Common myeloid progenitor, CD34-positive (primary cell): Measurements from ENCODE around the gene TSPAN3.

ENCODE experiments used
- CTCF ChIA-PET: fragments of 350-600 bp; sonication (Branson Sonifier 250); formaldehyde crosslinking; loops from one replicate; lab custom pipeline; 2021; ENCODE audit warnings: antibody characterized with exemption; lab: Charles Lee
- POLR2A ChIA-PET: fragments of 350-600 bp; sonication (Branson Sonifier 250); formaldehyde crosslinking; loops from one replicate; lab custom pipeline; 2021; ENCODE audit warnings: antibody characterized with exemption; lab: Charles Lee
- DNase-seq, 3 donors: peaks; one replicate each; pipeline versions ENCODE4 v3.0.0 to v3.0.0-alpha.2; 2013
- H3K27ac ChIP-seq, 2 experiments: 1 replicate in 1 of 2; 2 replicates in 1 of 2; pipeline ENCODE4 v1.7.0; 2013; ENCODE audit warnings: inconsistent platforms in 2 of 2, low read length in 2 of 2, mild to moderate bottlenecking in 2 of 2, low read depth in 1 of 2, moderate library complexity in 1 of 2; ENCODE audit not compliant: severe bottlenecking in 2 of 2, insufficient read depth in 1 of 2, poor library complexity in 1 of 2
- H3K27me3 ChIP-seq, 5 experiments: replicated peaks in 2 of 5; 1 replicate in 3 of 5; 2 replicates in 2 of 5; pipeline versions ENCODE4 v1.6.1 to v1.7.0; 2013; ENCODE audit warnings: low read length in 4 of 5, mild to moderate bottlenecking in 2 of 5, moderate library complexity in 2 of 5, inconsistent platforms in 1 of 5; ENCODE audit not compliant: insufficient read depth in 5 of 5, control insufficient read depth in 4 of 5
- H3K36me3 ChIP-seq, 4 experiments: 1 replicate in 2 of 4; 2 replicates in 2 of 4; pipeline versions ENCODE4 v1.6.1 to v1.7.0; 2013; ENCODE audit warnings: low read length in 3 of 4, control low read depth in 1 of 4, mild to moderate bottlenecking in 1 of 4; ENCODE audit not compliant: control insufficient read depth in 4 of 4, insufficient read depth in 4 of 4
- H3K4me1 ChIP-seq, 4 experiments: 1 replicate in 3 of 4; 2 replicates in 1 of 4; pipeline versions ENCODE4 v1.6.1 to v1.7.1; 2013; ENCODE audit warnings: low read length in 3 of 4, mild to moderate bottlenecking in 3 of 4, control low read depth in 1 of 4, inconsistent platforms in 1 of 4, moderate library complexity in 1 of 4; ENCODE audit not compliant: control insufficient read depth in 4 of 4, insufficient read depth in 4 of 4; ENCODE audit errors: control extremely low read depth in 1 of 4
- H3K4me3 ChIP-seq, 7 experiments: 1 replicate in 4 of 7; 2 replicates in 3 of 7; pipeline versions ENCODE4 v1.5.1 to v1.7.0; 2013; ENCODE audit warnings: mild to moderate bottlenecking in 7 of 7, low read length in 6 of 7, moderate library complexity in 6 of 7, inconsistent platforms in 2 of 7, low read depth in 2 of 7, control low read depth in 1 of 7; ENCODE audit not compliant: insufficient read depth in 4 of 7, control insufficient read depth in 1 of 7; ENCODE audit errors: extremely low read depth in 1 of 7
- H3K9me3 ChIP-seq, 5 experiments: 1 replicate in 4 of 5; 2 replicates in 1 of 5; pipeline versions ENCODE4 v1.6.1 to v1.7.1; 2013; ENCODE audit warnings: low read length in 4 of 5, mild to moderate bottlenecking in 2 of 5, inconsistent platforms in 1 of 5, low read depth in 1 of 5, moderate library complexity in 1 of 5; ENCODE audit not compliant: control insufficient read depth in 4 of 5, insufficient read depth in 2 of 5; ENCODE audit errors: control extremely low read depth in 1 of 5
- WGBS: methylation state at CpG from one replicate; pipeline ENCODE4 v1.1.5; 2013; ENCODE audit not compliant: insufficient coverage; 5-methylcytosine and 5-hydroxymethylcytosine counted together

The TSPAN3 gene

GRCh38 chr15:77058468-77058867 lies 12.4 kb downstream of the TSPAN3 start:
- DNase-seq, result no peak
- Histone ChIP-seq H3K36me3 (peaks cover 0 to 16% (median 8%) of the 10 kb centered on the region in 4 experiments), H3K4me1 (peaks cover 0 to 15% (median 4%) of the 10 kb centered on the region in 4 experiments), H3K4me3 (no peak overlapping the region), H3K27ac (no peak overlapping the region), H3K27me3 (no peaks in the 10 kb centered on the region), H3K9me3 (no peaks in the 10 kb centered on the region)
- 97% methylated on average over 3 of the region's 4 CpGs for WGBS
- POLR2A ChIA-PET, result no interaction called here
- CTCF ChIA-PET, result interaction anchor here (1.2 to 2.3 kb wide), 3 partner anchors 8 to 24 kb away, joined by 3 to 9 read pairs (median 7); no protein-coding TSS in a partner anchor

- no peak overlapping the region for H3K27ac ChIP-seq
- H3K27me3 ChIP-seq, result no peaks in the 10 kb centered on the region
- no peak overlapping the region for H3K4me3 ChIP-seq
- H3K36me3 ChIP-seq, result peaks cover under 1 to 20% (median 10%) of the 10 kb centered on the region in 4 experiments
- ChIA-PET POLR2A (no interaction called here), CTCF (interaction anchor here (1.4 kb wide), 2 partner anchors 23 to 25 kb away, joined by 3 to 4 read pairs; no protein-coding TSS in a partner anchor)
- peaks cover 0 to 15% (median 4%) of the 10 kb centered on the region in 4 experiments for H3K4me1 ChIP-seq
- 85% methylated on average over 4 of the region's 4 CpGs for WGBS
- H3K9me3 ChIP-seq, result no peaks in the 10 kb centered on the region
- DNase-seq, result no peak
Measured at GRCh38 chr15:77057685-77058084, 13.2 kb downstream of the TSPAN3 start.

- no peak overlapping the region for H3K27ac ChIP-seq
- no peaks in the 10 kb centered on the region for H3K9me3 ChIP-seq
- ChIA-PET POLR2A (no interaction called here), CTCF (interaction anchor here (1.4 kb wide), 2 partner anchors 22 to 26 kb away, joined by 3 to 4 read pairs; no protein-coding TSS in a partner anchor)
- no peak for DNase-seq
- no CpG with 5 or more reads among the region's 1 CpG for WGBS
- H3K4me1 ChIP-seq, result peaks cover 0 to 15% (median 4%) of the 10 kb centered on the region in 4 experiments
- peaks cover 6 to 27% (median 13%) of the 10 kb centered on the region in 4 experiments for H3K36me3 ChIP-seq
- H3K4me3 ChIP-seq, result no peak overlapping the region
- no peaks in the 10 kb centered on the region for H3K27me3 ChIP-seq
Measured at GRCh38 chr15:77057072-77057471, 13.8 kb downstream of the TSPAN3 start.

GRCh38 chr15:77053709-77054108 lies 17.2 kb downstream of the TSPAN3 start:
- peaks cover 6 to 45% (median 24%) of the 10 kb centered on the region in 4 experiments for H3K36me3 ChIP-seq
- WGBS, result no CpG with 5 or more reads among the region's 2 CpGs
- H3K9me3 ChIP-seq, result no peaks in the 10 kb centered on the region
- H3K27ac ChIP-seq, result no peak overlapping the region
- no peaks in the 10 kb centered on the region for H3K27me3 ChIP-seq
- no peak overlapping the region for H3K4me3 ChIP-seq
- no peak for DNase-seq
- ChIA-PET CTCF (no interaction called here), POLR2A (no interaction called here)
- peaks cover 0 to 3% (median 0%) of the 10 kb centered on the region in 4 experiments for H3K4me1 ChIP-seq

- ChIA-PET POLR2A (no interaction called here), CTCF (interaction anchor here (1.4 kb wide), 1 partner anchor 12 kb away, joined by 4 read pairs; no protein-coding TSS in a partner anchor)
- DNase-seq, result no peak
- 96% methylated on average over 2 of the region's 2 CpGs for WGBS
- Histone ChIP-seq H3K4me3 (no peak overlapping the region), H3K4me1 (peaks cover 0 to under 1% (median 0%) of the 10 kb centered on the region in 4 experiments), H3K36me3 (peaks cover 6 to 48% (median 24%) of the 10 kb centered on the region in 4 experiments), H3K27me3 (no peaks in the 10 kb centered on the region), H3K9me3 (no peaks in the 10 kb centered on the region), H3K27ac (no peak overlapping the region)
Measured at GRCh38 chr15:77052556-77052955, 18.4 kb downstream of the TSPAN3 start.

- WGBS, result no CpG with 5 or more reads among the region's 1 CpG
- H3K27me3 ChIP-seq, result no peaks in the 10 kb centered on the region
- no peak overlapping the region for H3K27ac ChIP-seq
- no peaks in the 10 kb centered on the region for H3K4me1 ChIP-seq
- no peak overlapping the region for H3K4me3 ChIP-seq
- no peak for DNase-seq
- ChIA-PET CTCF (interaction anchor here (2.5 kb wide), 1 partner anchor 11 kb away, joined by 9 read pairs; no protein-coding TSS in a partner anchor), POLR2A (no interaction called here)
- no peaks in the 10 kb centered on the region for H3K9me3 ChIP-seq
- peaks cover 20 to 72% (median 44%) of the 10 kb centered on the region in 4 experiments for H3K36me3 ChIP-seq
Measured at GRCh38 chr15:77048135-77048876, 22.6 kb downstream of the TSPAN3 start.
